ENCODE measurements around the gene KIAA0513.

The KIAA0513 gene

DNA sequence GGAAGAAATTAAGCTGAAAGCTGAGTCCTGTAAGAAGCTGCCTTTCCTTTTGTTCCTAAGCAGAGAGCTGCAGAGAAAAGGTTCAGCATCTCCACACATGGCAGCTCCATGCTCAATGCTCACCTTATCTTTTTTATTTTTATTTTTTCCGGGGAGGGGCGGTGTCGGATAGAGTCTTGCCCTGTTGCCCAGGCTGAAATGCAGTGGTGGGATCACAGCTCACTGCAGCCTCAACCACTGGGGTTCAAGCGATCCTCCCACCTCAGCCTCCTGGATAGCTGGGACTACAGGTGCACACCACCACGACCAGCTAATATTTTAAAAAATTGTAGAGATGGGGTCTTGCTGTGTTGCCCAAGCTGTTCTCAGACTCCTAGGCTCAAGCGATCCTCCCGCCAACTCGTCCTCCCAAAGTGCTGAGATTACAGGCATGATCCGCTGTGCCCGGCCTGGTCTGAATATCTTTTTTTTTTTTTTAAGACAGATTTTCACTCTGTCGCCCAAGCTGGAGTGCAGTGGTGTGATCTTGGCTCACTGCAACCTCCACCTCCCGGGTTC is 112.9 kb downstream of the KIAA0513 start:
- Histone ChIP-seq H3K9me2 (ENCODE audit: low read depth, low read length) (no peaks in the 10 kb centered on the region), H3F3A (ENCODE audit: insufficient read depth, low read length) (no peaks in the 10 kb centered on the region), H2AFZ (ENCODE audit: low read length) (no peak overlapping the region), H3K4me1 (ENCODE audit: insufficient read depth, low read length, severe bottlenecking) (no peaks in the 10 kb centered on the region), H3K9me3 (ENCODE audit: low read length) (no peaks in the 10 kb centered on the region), H3K27me3 (ENCODE audit: insufficient read depth, low read length) (peaks cover 5% of the 10 kb centered on the region; the same call in 1 of the 2 replicates), H3K27ac (ENCODE audit: low read depth, low read length, poor library complexity, severe bottlenecking) (no peak overlapping the region), H4K20me1 (ENCODE audit: insufficient read depth, low read length) (no peaks in the 10 kb centered on the region), H3K9ac (ENCODE audit: low read length) (no peak overlapping the region), H3K4me3 (ENCODE audit: low read depth, low read length, poor library complexity, severe bottlenecking) (no peak overlapping the region), H3K4me2 (ENCODE audit: low read length) (no peak overlapping the region), H3K79me2 (ENCODE audit: insufficient read depth, low read length) (no peaks in the 10 kb centered on the region), H3K36me3 (ENCODE audit: insufficient read depth, low read length) (no peaks in the 10 kb centered on the region)
- TF ChIP-seq, protein P1, sequence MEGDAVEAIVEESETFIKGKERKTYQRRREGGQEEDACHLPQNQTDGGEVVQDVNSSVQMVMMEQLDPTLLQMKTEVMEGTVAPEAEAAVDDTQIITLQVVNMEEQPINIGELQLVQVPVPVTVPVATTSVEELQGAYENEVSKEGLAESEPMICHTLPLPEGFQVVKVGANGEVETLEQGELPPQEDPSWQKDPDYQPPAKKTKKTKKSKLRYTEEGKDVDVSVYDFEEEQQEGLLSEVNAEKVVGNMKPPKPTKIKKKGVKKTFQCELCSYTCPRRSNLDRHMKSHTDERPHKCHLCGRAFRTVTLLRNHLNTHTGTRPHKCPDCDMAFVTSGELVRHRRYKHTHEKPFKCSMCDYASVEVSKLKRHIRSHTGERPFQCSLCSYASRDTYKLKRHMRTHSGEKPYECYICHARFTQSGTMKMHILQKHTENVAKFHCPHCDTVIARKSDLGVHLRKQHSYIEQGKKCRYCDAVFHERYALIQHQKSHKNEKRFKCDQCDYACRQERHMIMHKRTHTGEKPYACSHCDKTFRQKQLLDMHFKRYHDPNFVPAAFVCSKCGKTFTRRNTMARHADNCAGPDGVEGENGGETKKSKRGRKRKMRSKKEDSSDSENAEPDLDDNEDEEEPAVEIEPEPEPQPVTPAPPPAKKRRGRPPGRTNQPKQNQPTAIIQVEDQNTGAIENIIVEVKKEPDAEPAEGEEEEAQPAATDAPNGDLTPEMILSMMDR (IDR thresholded peaks at IDR 0.05; ENCODE audit: low read length) = no peak
- TF ChIP-seq EZH2 (IDR thresholded peaks at IDR 0.05; ENCODE audit: borderline replicate concordance, low read length) = no peak

DNA sequence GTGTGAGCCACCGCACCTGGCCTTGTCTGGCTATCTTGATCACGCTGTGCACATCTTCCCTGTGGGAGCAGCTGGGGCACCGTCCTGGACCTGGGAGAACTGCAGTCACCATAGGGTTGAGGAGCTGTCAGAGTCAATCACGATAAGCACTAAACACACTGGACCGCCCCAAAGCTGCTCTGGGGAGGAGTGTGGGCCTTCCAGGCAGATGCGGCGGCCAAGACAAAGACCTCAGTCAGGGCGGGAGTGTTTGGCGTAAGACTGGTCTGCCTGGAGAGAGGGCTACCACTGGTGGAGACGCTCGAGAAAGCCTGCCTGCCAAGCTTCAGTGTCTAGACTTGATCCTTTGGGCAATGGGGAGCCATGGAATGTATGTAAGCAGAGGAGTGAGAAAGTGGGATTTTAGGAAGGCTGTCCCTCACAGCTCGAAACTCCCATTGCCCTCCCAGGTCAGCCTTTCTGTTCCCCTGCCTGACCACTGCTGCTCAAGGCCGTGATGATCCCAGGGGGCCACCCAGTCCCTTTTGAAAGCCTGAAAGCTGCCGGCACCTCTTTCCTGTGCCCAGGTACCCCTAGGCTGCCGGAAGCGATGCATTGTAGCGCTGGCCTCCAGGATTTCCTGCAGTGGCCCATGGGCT is 114.0 kb downstream of the KIAA0513 start:
- Histone ChIP-seq H2AFZ (ENCODE audit: low read length) (no peak overlapping the region), H3K79me2 (ENCODE audit: insufficient read depth, low read length) (no peaks in the 10 kb centered on the region), H3K27me3 (ENCODE audit: insufficient read depth, low read length) (peaks cover 2% of the 10 kb centered on the region; the same call in 1 of the 2 replicates), H3K9me2 (ENCODE audit: low read depth, low read length) (no peaks in the 10 kb centered on the region), H3K36me3 (ENCODE audit: insufficient read depth, low read length) (no peaks in the 10 kb centered on the region), H4K20me1 (ENCODE audit: insufficient read depth, low read length) (no peaks in the 10 kb centered on the region), H3F3A (ENCODE audit: insufficient read depth, low read length) (no peaks in the 10 kb centered on the region), H3K4me1 (ENCODE audit: insufficient read depth, low read length, severe bottlenecking) (no peaks in the 10 kb centered on the region), H3K4me3 (ENCODE audit: low read depth, low read length, poor library complexity, severe bottlenecking) (no peak overlapping the region), H3K9me3 (ENCODE audit: low read length) (no peaks in the 10 kb centered on the region), H3K27ac (ENCODE audit: low read depth, low read length, poor library complexity, severe bottlenecking) (no peak overlapping the region), H3K9ac (ENCODE audit: low read length) (no peak overlapping the region), H3K4me2 (ENCODE audit: low read length) (no peak overlapping the region)
- no peak for TF ChIP-seq EZH2 (IDR thresholded peaks at IDR 0.05; ENCODE audit: borderline replicate concordance, low read length)
- TF ChIP-seq, protein P1 (IDR thresholded peaks at IDR 0.05; ENCODE audit: low read length) = no peak

- H3K4me1 ChIP-seq (ENCODE audit: insufficient read depth, low read length, severe bottlenecking) = no peaks in the 10 kb centered on the region
- H2AFZ ChIP-seq (ENCODE audit: low read length) = no peak overlapping the region
- H4K20me1 ChIP-seq (ENCODE audit: insufficient read depth, low read length) = no peaks in the 10 kb centered on the region
- no peaks in the 10 kb centered on the region for H3K36me3 ChIP-seq (ENCODE audit: insufficient read depth, low read length)
- no peaks in the 10 kb centered on the region for H3K9me3 ChIP-seq (ENCODE audit: low read length)
- H3K27ac ChIP-seq (ENCODE audit: low read depth, low read length, poor library complexity, severe bottlenecking) = no peak overlapping the region
- no peak overlapping the region for H3K4me3 ChIP-seq (ENCODE audit: low read depth, low read length, poor library complexity, severe bottlenecking)
- no peaks in the 10 kb centered on the region for H3F3A ChIP-seq (ENCODE audit: insufficient read depth, low read length)
- H3K9ac ChIP-seq (ENCODE audit: low read length) = no peak overlapping the region
- no peaks in the 10 kb centered on the region for H3K79me2 ChIP-seq (ENCODE audit: insufficient read depth, low read length)
- H3K4me2 ChIP-seq (ENCODE audit: low read length) = no peak overlapping the region
- H3K27me3 ChIP-seq (ENCODE audit: insufficient read depth, low read length) = no peaks in the 10 kb centered on the region
- TF ChIP-seq, protein P1 (IDR thresholded peaks at IDR 0.05; ENCODE audit: low read length) = no peak
- TF ChIP-seq EZH2 (IDR thresholded peaks at IDR 0.05; ENCODE audit: borderline replicate concordance, low read length) = no peak
- no peaks in the 10 kb centered on the region for H3K9me2 ChIP-seq (ENCODE audit: low read depth, low read length)
Observed at GRCh38 chr16:85142129-85142513, 114.5 kb downstream of the KIAA0513 start.

All from OCI-LY1 (cell line).